Measurements from ENCODE around the gene PHOX2B.

Gene PHOX2B

GRCh38 chr4:41709844-41710481 lies 38.6 kb downstream of the PHOX2B start:
- DNase-seq = peak in 1 of 2 experiments; percentile 13

DNA sequence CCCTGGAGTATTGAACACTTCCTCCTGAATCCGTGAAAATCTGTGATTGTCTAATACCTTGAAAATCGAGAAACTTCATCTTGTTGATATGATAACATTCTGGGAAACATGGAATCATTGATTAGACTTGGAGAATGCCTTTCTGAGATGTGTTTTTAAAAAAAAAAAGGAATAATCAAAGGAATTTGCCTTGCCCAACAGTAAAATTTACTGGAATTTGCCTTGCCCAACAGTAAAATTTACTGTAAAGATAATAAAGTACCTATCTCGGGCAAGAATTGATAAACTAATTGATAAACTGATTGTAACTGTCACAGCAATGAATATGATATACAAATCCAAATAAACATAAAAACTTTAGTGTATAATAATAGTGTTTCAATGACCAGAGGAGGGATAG lies 44.7 kb downstream of the PHOX2B start:
- DNase-seq = no peak

DNA sequence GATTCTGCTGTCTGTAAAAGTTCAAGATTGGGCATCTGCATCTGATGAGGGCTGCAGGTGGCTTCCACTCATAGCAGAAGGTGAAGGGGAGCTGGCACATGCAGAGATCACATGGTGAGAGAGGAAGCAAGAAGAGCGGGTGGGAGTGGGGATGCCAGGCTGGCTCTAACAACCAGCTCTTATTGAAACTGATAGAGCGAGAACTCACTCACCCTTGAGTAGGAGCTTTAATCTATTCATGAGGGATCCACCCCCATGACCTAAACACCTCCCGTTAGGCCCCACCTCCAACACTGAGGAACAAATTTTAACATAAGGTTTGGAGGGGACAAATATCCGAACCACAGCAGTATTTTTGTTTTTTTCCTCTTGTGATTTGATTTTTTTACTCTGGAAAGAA lies 45.8 kb downstream of the PHOX2B start:
- no peak for DNase-seq

- no peak for DNase-seq
Observed at GRCh38 chr4:41701983-41702382, 46.5 kb downstream of the PHOX2B start.

- no peak for DNase-seq
Observed at GRCh38 chr4:41696763-41697162, 51.8 kb downstream of the PHOX2B start.

DNA sequence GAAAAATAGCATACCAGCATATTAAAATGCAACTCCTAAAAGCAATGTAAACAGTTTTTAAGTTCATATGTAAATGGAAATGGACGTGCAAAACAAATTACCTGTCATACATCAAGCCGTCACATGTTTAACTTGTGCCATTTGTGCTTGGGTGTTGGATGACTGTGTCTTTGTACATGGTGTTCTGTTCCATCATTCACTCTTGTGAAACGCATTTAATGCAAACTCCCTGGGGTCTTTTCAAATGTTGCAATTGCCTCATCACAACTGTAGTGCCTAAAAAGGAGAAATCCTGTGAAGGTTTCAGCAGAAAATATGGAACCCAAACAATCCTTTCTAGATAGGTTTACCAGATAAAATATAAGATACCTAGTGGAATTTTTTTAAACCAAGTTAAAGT lies 52.4 kb downstream of the PHOX2B start:
- no peak for DNase-seq

All from NCI-H524 (cell line).